DMS 273 treated with DMSO at 0.1 percent for 48 hours (cell line): ENCODE data around the gene TAP1.
"Not testable (repeated sequence)": the region's sequence is repeated elsewhere in the genome, so short reads cannot be mapped to it uniquely, and the experiment has no call there.

Experiments used
- DNase-seq: peaks from one replicate; lab custom pipeline; 2025; lab: John Stamatoyannopoulos, UW

The TAP1 gene

GRCh38 chr6:32840604-32841246 lies 12.8 kb downstream of the TAP1 start:
- DNase-seq = no peak

- no peak for DNase-seq
Measured at GRCh38 chr6:32839356-32839755, 14.1 kb downstream of the TAP1 start.

- DNase-seq = peak; percentile 74
Measured at GRCh38 chr6:32838114-32838958, 15.2 kb downstream of the TAP1 start, which contains the start of gene TAP2. TSS of gene TAP2 (minus strand) at chr6:32838739. CDS start at chr6:32838233, 506 bp downstream.

- DNase-seq = no peak
Measured at GRCh38 chr6:32837651-32838113, 15.8 kb downstream of the TAP1 start.

- DNase-seq = no peak
Measured at GRCh38 chr6:32836873-32837272, 16.6 kb downstream of the TAP1 start.

GRCh38 chr6:32835167-32835893 lies 18.2 kb downstream of the TAP1 start:
- DNase-seq = no peak

- DNase-seq = no peak
Measured at GRCh38 chr6:32833664-32834063, 19.8 kb downstream of the TAP1 start.

- DNase-seq = no peak
Measured at GRCh38 chr6:32832535-32832934, 21.0 kb downstream of the TAP1 start.

- no peak for DNase-seq
Measured at GRCh38 chr6:32830936-32831335, 22.6 kb downstream of the TAP1 start.

GRCh38 chr6:32830017-32830416 lies 23.5 kb downstream of the TAP1 start:
- no peak for DNase-seq

GRCh38 chr6:32829495-32829894 lies 24.0 kb downstream of the TAP1 start:
- no peak for DNase-seq

GRCh38 chr6:32827025-32827424 lies 26.5 kb downstream of the TAP1 start:
- no peak for DNase-seq

- no peak for DNase-seq
Measured at GRCh38 chr6:32825966-32826365, 27.5 kb downstream of the TAP1 start.

GRCh38 chr6:32819729-32820128 lies 33.8 kb downstream of the TAP1 start:
- no peak for DNase-seq

- no peak for DNase-seq
Measured at GRCh38 chr6:32818867-32819266, 34.6 kb downstream of the TAP1 start.

GRCh38 chr6:32816746-32817204 lies 36.7 kb downstream of the TAP1 start, which contains the start of gene HLA-DOB:
TSS of gene HLA-DOB (minus strand) at chr6:32817002. CDS start at chr6:32816951, 51 bp downstream.
- DNase-seq = peak; percentile 9

GRCh38 chr6:32815996-32816395 lies 37.5 kb downstream of the TAP1 start:
- DNase-seq = no peak

- no peak for DNase-seq
Measured at GRCh38 chr6:32815115-32815514, 38.4 kb downstream of the TAP1 start.

- no peak for DNase-seq
Measured at GRCh38 chr6:32814145-32814544, 39.4 kb downstream of the TAP1 start.

GRCh38 chr6:32809171-32809570 lies 44.3 kb downstream of the TAP1 start:
- DNase-seq = no peak

- no peak for DNase-seq
Measured at GRCh38 chr6:32807020-32807580, 46.4 kb downstream of the TAP1 start.

- not testable (repeated sequence) for DNase-seq
Measured at GRCh38 chr6:32805404-32805803, 48.1 kb downstream of the TAP1 start.
